Bone marrow (tissue), 2 donors: ENCODE data around the gene DISP3.

Experiments used
- DNase-seq, 2 donors: peaks; one replicate each; lab custom pipeline; 2025; lab: John Stamatoyannopoulos, UW

Gene DISP3

GRCh38 chr1:11515368-11516300 lies 36.7 kb downstream of the DISP3 start:
- no peak for DNase-seq

- no peak for DNase-seq
Observed at GRCh38 chr1:11516961-11517635, 38.1 kb downstream of the DISP3 start.

- no peak for DNase-seq
Observed at GRCh38 chr1:11518016-11518701, 39.2 kb downstream of the DISP3 start.

GRCh38 chr1:11518791-11519628 lies 40.1 kb downstream of the DISP3 start:
- DNase-seq: no peak

GRCh38 chr1:11519629-11520031 lies 40.7 kb downstream of the DISP3 start:
- DNase-seq: no peak

GRCh38 chr1:11520531-11521233 lies 41.7 kb downstream of the DISP3 start:
- no peak for DNase-seq

- DNase-seq: no peak
Observed at GRCh38 chr1:11521582-11522399, 42.8 kb downstream of the DISP3 start.

GRCh38 chr1:11522400-11523235 lies 43.7 kb downstream of the DISP3 start:
- no peak for DNase-seq

GRCh38 chr1:11523261-11523660 lies 44.3 kb downstream of the DISP3 start:
- DNase-seq: no peak

- no peak for DNase-seq
Observed at GRCh38 chr1:11523746-11524464, 45.0 kb downstream of the DISP3 start.

- DNase-seq: no peak
Observed at GRCh38 chr1:11524465-11525150, 45.7 kb downstream of the DISP3 start.

GRCh38 chr1:11525151-11525505 lies 46.2 kb downstream of the DISP3 start:
- no peak for DNase-seq

- no peak for DNase-seq
Observed at GRCh38 chr1:11525516-11525915, 46.6 kb downstream of the DISP3 start.

- no peak for DNase-seq
Observed at GRCh38 chr1:11526071-11526895, 47.3 kb downstream of the DISP3 start.

- DNase-seq: no peak
Observed at GRCh38 chr1:11527541-11528452, 48.8 kb downstream of the DISP3 start.

- no peak for DNase-seq
Observed at GRCh38 chr1:11528611-11529261, 49.8 kb downstream of the DISP3 start.
